GM19372 (cell line): ENCODE results near the gene IL17RD.

ENCODE experiments used
- ATAC-seq: cut with Tn5 transposase; IDR thresholded peaks from one replicate; pipeline ENCODE4 v1.9.1; 2021; ENCODE audit warnings: mild to moderate bottlenecking, low read depth, moderate library complexity; ENCODE audit not compliant: unreplicated experiment

Gene IL17RD

DNA sequence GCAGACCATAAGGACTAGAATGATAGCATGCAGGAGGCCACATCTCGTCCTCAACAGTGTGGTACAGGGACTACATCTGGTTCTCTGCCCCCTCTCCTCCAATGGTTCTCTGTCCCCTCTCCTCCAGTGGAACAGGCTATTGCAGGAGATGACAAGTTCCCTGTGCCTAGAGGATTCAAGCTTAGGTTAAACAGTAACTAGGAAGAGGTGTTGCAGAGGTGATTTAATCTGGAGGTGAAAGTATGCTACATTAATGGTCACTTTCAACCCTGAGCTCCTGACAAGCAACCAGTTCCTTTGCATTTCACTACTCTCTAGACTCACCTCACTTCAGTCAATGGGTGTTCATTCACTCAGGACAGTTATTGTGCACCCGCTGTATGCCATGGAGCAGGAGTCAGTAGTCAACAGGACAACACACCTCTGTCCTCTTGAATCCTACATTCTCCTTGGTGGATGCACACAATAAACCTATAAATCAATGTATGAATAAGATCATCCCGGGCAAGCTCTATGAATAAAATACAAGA is 88.7 kb downstream of the IL17RD start:
- ATAC-seq, result no peak

DNA sequence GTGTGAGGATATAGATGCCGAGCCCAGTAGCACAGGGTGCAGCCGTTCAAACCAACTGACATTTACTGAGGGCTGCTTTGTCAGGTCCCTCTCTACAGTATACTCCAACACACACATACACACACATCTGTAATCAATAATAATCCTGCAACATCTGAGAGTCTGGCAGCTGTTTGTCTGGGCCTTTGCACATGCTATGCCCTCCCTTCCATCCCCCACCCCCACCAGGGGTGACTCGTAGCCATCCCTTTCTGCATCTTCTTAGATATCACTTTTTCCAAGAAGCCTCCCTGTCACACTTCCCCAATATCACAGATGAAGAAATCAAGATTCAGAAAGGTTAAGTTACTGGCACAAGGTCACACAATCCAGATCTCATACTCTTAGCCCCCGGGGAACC is 91.0 kb downstream of the IL17RD start:
- no peak for ATAC-seq

DNA sequence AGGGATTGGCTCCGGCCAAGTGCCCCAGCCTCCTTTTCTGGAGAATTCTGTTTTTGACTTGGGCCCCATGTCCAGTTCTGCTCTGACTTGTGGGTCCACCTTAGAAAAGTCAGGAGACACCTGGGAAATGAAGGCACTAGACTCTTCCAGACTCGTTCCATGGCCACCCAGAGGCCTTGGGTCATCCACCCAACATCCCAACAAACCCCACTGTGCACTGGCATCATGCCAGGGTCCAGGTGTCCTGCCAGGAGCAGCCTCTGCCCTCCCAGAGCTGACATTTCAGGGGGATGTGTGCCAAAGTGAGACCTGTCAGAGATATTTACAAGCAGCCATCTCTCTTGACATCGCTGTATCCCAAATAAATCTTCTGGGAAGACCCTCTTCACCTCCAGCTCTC is 91.5 kb downstream of the IL17RD start:
- no peak for ATAC-seq

DNA sequence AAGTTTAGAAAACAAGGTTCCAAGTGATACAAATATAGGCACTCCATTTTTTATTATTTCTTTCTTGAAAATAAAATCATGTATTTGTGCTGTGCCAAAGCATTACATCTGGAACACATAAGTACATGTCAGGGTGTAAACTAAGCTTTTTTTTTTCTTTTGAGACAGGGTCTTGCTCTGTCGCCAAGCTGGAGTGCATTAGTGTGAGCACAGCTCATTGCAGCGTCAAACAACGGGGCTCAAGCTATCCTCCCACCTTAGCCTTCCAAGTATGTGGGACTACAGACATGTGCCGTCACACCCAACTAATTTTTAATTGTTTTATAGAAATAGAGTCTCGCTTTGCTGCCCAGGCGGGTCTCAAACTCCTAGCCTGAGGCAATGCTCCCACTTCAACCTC is 95.7 kb downstream of the IL17RD start:
- no peak for ATAC-seq

DNA sequence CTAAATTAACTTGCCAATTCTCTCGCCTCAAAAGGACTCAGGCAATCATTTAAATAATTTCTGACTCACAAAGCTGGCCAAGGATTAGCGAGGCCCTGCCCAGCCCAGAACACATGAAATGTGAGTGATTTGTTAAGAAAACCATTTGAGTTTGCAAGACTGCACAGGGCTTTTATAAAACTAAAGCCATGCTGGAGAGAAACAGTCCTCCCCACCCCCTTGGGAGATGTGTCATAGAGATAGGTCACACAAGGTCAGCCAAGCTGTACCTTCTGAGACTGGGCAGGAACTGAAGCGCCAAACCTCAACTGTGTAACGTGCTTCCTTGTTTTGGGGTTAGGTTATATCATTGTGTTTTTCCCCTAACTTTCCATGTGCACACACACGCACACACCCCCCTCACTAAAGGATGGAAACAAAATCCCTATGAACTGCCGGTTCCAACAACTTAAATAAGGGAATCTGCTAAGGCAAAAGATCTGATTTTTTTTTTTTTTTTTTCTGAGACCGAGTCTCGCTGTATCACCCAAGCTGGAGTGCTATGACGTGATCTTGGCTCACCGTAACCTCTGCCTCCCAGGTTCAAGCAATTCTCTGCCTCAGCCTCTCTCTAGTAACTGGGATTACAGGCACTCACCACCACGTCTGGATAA is 96.6 kb downstream of the IL17RD start:
- ATAC-seq, result peak; percentile 96

DNA sequence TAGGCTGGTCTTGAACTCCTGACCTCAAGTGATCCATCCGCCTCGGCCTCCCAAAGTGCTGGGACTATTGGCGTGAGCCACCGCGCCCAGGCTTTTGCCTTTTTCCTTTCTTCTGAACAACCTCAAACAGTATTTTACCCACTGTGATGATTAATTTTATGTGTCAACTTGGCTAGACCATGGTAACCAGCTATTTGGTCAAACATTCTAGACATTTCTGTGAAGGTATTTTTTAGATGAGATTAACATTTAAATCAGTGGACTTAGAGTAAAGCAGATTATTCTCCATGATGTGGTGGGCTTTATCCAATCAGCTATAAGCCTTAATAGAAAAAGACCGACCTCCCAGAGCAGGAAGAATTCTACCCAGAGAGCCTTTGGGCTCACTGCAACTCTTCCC is 98.7 kb downstream of the IL17RD start:
- ATAC-seq, result no peak

DNA sequence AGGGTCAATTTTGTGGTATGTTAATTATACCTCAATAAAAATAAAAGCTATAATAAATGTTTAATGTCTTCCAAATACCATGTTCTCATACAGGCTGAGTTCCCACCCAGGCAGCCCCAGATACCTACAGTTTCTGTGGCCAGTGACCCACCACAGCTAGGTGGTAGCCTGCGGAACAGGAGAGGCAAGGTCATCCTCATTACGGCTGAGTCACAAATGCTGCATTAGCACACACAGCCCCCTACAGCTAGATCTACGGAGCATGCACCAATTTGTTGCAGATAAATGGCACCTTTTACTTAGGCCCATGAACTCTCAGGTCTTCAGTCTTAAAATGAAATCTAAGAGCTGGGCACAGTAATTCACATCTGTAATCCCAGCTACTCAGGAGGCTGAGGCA is 99.6 kb downstream of the IL17RD start:
- ATAC-seq, result no peak

DNA sequence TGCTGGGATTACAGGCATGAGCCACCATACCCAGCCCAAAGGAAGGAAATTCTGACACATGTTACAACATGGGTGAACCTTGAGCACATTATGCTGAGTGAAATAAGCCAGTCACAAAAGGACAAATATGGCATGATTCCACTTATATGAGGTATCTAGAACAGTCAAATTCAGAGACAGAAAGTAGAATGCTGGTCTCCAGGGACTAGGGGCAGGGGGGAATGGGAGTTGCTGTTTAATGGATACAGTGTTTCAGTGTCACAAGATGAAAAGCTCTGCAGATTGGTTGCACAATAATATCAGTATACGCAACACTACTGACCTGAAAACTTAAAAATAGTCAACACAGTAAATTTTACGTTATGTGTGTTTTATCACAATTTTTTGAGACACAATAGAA is 100.6 kb downstream of the IL17RD start:
- no peak for ATAC-seq

DNA sequence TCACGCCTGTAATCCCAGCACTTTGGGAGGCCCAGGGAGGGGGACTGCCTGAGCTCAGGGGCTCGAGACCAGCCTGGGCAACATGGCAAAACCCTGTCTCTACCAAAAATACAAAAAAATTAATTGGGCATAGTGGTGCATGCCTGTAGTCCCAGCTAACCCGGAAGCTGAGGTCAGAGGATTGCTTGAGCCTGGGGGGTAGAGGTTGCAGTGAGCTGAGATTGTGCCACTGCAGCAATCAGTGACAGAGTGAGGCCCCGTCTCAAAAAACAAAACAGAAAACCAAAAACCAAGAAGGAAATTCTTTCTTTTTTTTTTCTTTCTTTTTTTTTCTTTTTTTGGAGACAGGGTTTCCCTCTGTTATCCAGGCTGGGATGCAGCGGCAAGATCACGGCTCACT is 101.2 kb downstream of the IL17RD start:
- ATAC-seq, result no peak

DNA sequence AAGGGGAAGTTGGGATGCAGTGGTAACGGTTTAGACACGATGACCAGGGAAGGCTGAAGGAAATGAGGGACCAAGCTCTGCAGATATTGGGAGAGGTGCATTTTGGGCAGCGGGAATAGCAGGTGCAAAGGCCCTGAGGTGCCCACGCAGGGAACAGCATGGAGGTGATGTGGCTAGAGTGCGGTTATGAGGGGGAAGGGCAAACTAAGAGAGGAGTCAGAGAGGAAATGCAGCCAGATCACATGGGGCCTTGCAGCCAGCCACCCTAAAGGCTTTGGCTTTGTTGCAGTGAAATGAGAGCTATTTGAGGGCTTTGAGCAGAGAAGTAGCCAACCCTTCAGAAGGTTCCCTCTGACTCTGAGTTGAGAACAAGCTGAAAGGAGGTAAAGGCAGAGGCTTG is 102.1 kb downstream of the IL17RD start:
- no peak for ATAC-seq

DNA sequence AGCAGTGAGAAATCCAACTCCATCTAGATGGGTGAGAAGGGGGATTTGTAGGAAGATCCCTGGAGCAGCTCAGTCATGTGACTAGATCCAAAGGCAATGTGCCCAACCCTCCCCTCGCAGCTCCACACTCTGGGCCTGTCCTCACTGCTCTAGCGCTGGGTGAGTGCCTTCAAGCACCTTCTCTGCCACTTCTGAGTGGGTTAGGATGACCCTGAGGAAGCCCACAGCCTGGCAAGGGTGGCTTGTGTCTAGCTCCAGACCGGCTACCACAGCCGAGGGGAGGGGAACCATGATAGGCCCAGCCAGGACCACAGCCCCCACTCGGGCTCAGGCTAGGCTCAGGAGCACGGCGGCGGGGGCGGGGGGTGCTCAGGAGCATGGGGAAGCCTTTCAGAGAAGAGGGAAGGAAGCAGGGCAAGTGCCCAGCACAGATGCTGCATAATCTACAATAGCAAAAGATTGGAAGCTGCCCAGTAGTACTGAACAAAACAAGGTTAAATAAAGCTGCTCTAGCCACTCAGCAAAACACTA is 103.0 kb downstream of the IL17RD start:
- no peak for ATAC-seq

DNA sequence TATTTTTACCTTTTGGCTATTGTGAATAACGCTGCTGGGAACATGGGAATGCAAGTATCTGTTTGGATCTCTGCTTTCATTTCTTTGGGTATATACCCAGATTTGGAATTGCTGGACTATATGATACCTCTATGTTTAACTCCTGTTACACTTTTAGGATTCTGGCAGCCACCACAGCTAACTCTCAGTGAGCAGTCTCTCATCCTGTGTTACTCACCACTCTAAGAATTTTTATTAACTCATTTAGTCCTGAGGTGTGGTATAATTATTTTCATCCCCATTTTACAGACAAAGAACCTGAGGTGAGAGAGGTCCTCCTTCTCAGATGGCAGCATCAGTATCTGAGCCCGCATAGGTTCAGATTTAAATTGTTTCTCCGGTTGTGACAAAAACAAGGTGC is 103.6 kb downstream of the IL17RD start:
- no peak for ATAC-seq

DNA sequence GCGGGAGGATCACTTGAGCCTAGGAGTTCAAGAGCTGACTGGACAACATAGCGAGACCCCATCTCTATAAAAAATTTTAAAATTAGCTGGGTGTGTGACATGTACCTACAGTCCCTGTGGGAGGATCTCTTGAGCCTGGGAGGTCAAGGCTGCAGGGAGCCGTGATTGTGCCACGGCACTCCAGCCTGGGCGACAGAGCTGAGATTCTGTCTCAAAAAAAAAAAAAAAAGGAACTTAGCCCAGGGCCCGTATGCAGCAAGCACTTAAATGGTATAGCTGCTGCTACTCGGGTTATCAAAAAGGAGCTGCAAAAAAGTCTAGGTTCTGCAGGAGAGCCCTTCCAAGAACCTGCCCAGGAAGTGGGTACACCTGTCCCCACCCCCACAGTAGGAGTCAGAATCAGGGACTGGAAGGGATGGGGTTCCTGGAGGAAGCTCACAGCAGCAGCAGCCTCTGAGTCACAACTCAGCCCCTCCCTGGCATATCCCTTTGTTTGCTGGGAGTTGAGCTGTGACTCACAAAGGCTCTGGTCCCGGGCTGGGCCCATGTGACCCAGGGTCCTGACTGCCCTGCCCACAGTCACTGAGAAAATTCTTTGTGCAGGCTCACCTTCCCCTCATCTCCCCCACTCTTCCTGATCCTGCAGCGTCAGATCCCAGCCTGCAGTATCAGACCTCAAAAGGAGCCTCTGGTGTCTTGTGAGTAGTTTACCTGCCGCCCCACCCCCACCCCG is 104.9 kb downstream of the IL17RD start, which contains the start of gene SPATA12:
SPATA12 (plus strand) TSS at position 576 of the 733 bp plus-strand sequence. CDS start 13,031 bp downstream, outside the sequence.
- no peak for ATAC-seq

DNA sequence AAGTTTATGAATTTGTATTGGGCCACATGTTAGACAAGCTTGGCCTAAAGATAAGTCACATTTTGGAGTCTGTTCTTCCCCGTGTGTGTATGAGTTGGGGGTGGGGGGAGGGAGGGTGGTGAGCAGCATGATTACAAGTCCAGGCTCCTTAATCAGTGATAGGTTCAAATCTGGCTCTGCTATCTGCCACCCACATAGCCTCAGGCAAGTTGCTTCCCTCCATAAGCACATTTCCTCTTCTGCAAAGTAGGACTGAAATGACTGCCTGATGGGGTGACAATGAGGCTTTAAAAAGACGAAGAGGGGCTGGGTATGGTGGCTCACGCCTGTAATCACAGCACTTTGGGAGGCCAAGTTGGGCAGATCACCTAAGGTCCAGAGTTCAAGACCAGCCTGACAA is 105.7 kb downstream of the IL17RD start:
- ATAC-seq, result no peak

DNA sequence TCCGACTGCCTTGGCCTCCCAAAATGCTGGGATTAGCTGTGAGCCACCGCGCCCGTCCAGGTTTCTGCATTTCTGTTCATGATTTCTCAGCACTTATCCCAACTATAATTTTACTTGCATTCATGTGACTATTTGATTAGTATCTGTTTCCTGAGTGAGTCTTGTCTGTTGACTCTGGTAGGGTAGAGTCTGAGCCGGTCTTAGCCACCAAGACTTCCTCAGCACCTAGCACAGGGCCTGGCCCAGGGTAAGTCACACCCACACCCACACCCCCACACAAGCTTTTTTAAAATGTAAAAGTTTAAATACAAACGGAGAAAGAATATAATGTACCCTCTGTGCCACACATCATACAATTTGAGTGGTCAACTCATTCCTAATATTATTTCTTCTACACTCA is 107.8 kb downstream of the IL17RD start:
- no peak for ATAC-seq

DNA sequence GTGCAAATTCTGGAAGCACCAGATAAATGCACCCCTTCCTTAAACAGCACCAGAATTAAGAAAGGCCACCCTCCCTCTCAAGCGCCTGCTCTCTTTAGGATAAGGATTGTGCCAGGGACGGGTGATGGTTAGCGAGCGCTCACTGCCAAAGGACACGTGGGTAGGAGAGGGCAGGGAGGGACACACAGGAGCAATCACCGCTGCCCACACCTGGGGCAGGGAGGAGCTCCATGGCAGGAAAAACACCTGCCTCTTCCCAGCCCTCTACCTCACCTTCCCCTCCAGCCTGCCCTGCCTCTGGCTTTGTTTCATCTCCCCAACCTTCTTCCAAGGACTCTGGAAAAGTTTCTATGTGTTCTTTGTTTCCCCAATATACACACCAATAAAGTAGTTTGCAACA is 112.0 kb downstream of the IL17RD start:
- no peak for ATAC-seq

DNA sequence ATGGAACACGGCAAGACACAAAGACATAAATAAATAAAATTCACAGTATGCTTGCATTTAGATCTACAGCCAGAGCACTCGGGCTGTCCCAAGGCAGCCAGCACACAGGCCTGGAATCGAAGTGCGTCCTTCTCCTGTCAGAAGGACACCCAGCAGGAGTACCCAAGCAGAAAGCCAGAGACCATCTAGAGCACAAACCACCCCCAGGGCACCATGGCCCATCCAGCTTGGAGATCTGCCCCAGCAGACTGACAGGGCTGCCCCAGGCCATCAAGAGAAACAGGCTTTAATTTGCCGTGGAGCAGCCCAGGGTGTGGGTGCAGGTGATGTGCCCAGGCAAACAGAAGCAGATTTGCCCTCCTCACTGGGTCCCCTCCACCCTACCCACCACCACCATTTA is 112.5 kb downstream of the IL17RD start:
- no peak for ATAC-seq

DNA sequence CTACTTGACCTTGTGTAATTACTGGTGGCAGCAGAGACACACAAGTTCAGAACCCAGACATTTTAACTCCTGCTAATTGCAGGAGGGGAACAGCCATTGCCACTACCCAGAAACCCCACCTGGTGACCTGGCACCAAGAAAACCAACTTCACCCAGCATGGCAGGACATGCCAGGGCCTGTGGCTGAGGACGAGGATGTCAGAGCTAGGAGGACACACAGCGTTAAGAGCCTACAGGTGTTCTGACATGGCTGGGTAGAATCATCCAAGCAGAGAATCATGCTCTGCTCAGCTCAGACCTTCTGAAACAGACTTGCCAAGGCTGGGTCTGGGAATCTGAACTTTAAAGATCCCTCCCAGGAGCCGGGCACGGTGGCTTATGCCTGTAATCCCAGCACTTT is 116.4 kb downstream of the IL17RD start:
- no peak for ATAC-seq

DNA sequence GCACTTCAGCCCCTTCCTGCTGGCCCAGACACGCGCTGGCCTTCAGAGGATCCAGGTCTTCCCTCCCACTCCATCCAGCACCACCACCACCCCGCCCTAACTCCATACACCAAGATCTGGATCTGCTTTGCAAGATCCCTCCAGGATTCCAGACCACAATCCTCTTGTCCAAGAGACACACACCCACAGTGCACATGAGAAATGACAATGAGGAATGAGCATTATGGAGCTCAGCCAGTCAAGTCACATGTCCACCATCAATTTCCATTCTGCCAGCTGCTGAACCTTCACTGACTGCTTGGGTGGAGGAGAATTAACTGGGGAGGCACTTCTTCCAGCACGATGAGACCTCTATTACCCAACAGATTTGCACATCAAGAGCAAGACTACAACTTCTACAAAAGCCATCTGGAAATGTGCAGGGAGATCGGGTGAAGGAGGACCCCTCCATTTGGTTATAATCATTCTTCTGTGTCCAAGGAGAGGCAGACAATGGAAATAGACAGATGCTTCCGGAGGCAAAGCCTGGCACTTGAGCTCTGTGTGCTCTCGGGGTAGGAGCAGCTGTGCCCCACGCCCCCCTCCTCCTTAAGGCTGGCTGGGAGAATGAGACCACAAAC is 117.0 kb downstream of the IL17RD start:
- ATAC-seq, result no peak

DNA sequence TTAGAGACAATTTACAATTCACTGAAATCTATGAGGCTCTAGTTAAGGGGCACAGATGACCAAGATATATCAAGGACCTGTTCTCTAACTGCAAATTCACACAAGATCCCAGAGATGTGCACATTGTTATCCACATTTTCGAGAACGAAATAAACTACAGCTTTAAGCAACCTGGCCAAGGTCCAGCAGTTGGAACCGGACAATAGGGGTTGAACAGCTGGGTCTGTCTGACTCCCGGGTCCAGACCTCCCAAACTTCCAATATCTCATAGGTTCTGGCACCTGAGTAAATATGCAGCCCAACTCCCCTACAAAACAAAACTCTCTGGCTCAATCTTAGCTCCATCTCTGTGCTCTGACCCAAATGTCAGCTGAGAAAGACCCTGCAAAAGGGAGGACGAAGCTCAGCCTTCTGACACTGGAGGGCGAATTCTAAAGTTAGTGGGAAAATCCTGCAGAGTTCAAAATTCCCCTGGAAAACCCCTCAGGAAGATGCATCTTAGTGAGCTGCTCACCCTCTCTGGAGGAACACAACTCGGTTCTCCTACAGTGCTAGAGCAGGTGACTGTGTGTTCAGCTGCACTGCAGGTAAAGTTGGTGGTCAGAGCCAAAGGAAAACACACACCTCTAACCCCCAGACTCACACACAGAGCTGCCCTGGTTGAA is 118.9 kb downstream of the IL17RD start:
- ATAC-seq, result no peak

DNA sequence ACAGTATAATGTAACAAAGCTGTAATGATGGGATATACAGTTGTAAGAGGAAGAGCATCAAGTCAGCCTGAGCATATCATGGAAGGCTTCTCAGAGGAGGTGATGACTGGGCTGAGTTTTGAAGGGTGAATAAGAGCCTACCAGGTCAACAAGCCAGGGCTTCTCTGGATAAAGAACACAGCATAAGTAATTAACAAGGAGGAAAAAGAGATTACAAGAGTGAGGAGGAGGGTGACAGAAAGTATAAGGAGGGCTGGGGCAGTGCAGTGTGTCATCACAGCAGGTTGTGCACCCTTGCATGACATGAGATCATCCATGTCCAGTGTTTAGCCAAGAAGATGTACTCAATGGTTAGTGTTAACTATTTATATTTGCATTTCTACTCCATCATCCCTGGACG is 121.6 kb downstream of the IL17RD start:
- no peak for ATAC-seq
